Nephron (organoid): Measurements from ENCODE around the gene RREB1.

Experiments used
- H3K27ac Mint-ChIP-seq, 3 experiments: 2 replicates each; pipeline ENCODE4 v1.8.0; 2020; ENCODE audit warnings: mixed read lengths in 3 of 3, mild to moderate bottlenecking in 2 of 3, moderate library complexity in 1 of 3
- H3K27me3 Mint-ChIP-seq: 2 replicates; pipeline ENCODE4 v1.8.0; 2021; ENCODE audit warnings: low read depth, mild to moderate bottlenecking, moderate library complexity, mixed read lengths
- H3K36me3 Mint-ChIP-seq: 2 replicates; pipeline ENCODE4 v1.8.0; 2020; ENCODE audit warnings: low read depth, mixed read lengths
- H3K4me1 Mint-ChIP-seq: 2 replicates; pipeline ENCODE4 v1.8.0; 2020; ENCODE audit warnings: mixed read lengths
- H3K4me3 Mint-ChIP-seq, 3 experiments: 2 replicates each; pipeline ENCODE4 v1.8.0; 2020; ENCODE audit warnings: mild to moderate bottlenecking in 3 of 3, mixed read lengths in 3 of 3, moderate library complexity in 2 of 3
- H3K9me3 Mint-ChIP-seq: 2 replicates; pipeline ENCODE4 v1.8.0; 2020; ENCODE audit warnings: mixed read lengths
- TF ChIP-seq, protein P1 (sequence below), 3 experiments: fragments of 200-600 bp; sonication (generic); IDR thresholded peaks; one replicate each; pipeline ENCODE4 v1.5.0; 2021; ENCODE audit warnings: antibody characterized with exemption in 3 of 3; ENCODE audit not compliant: unreplicated experiment in 3 of 3

RREB1 gene

GRCh38 chr6:7145585-7145884 is 37.8 kb downstream of the RREB1 start:
- H3K27me3 Mint-ChIP-seq, result no peaks in the 10 kb centered on the region
- H3K9me3 Mint-ChIP-seq, result no peaks in the 10 kb centered on the region
- no peak overlapping the region for H3K4me3 Mint-ChIP-seq
- TF ChIP-seq, protein P1, sequence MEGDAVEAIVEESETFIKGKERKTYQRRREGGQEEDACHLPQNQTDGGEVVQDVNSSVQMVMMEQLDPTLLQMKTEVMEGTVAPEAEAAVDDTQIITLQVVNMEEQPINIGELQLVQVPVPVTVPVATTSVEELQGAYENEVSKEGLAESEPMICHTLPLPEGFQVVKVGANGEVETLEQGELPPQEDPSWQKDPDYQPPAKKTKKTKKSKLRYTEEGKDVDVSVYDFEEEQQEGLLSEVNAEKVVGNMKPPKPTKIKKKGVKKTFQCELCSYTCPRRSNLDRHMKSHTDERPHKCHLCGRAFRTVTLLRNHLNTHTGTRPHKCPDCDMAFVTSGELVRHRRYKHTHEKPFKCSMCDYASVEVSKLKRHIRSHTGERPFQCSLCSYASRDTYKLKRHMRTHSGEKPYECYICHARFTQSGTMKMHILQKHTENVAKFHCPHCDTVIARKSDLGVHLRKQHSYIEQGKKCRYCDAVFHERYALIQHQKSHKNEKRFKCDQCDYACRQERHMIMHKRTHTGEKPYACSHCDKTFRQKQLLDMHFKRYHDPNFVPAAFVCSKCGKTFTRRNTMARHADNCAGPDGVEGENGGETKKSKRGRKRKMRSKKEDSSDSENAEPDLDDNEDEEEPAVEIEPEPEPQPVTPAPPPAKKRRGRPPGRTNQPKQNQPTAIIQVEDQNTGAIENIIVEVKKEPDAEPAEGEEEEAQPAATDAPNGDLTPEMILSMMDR (IDR thresholded peaks at IDR 0.05; ENCODE audit: unreplicated experiment in 3 of 3), result no peak
- H3K36me3 Mint-ChIP-seq, result no peaks in the 10 kb centered on the region
- peaks cover 69% of the 10 kb centered on the region for H3K4me1 Mint-ChIP-seq
- H3K27ac Mint-ChIP-seq, result peak overlapping the region; percentile 84 to 93 (median 90)

- TF ChIP-seq, protein P1 (IDR thresholded peaks at IDR 0.05; ENCODE audit: unreplicated experiment in 3 of 3), result no peak
- H3K4me3 Mint-ChIP-seq, result peak overlapping the region in 2 of 3 experiments; percentile 18 to 33
- no peaks in the 10 kb centered on the region for H3K27me3 Mint-ChIP-seq
- H3K36me3 Mint-ChIP-seq, result no peaks in the 10 kb centered on the region
- no peaks in the 10 kb centered on the region for H3K9me3 Mint-ChIP-seq
- peak overlapping the region; percentile 84 to 93 (median 90) for H3K27ac Mint-ChIP-seq
- peaks cover 71% of the 10 kb centered on the region for H3K4me1 Mint-ChIP-seq
These were observed 38.4 kb downstream of the RREB1 start for GRCh38 chr6:7145885-7146828.

- Mint-ChIP-seq H3K27me3 (no peaks in the 10 kb centered on the region), H3K9me3 (no peaks in the 10 kb centered on the region), H3K4me1 (peaks cover 75% of the 10 kb centered on the region), H3K4me3 (peak overlapping the region in 2 of 3 experiments; percentile 5 to 44), H3K36me3 (no peaks in the 10 kb centered on the region), H3K27ac (peak overlapping the region; percentile 84 to 93 (median 90))
- TF ChIP-seq, protein P1 (IDR thresholded peaks at IDR 0.05; ENCODE audit: unreplicated experiment in 3 of 3), result no peak
These were observed 39.4 kb downstream of the RREB1 start for GRCh38 chr6:7147051-7147671.

DNA sequence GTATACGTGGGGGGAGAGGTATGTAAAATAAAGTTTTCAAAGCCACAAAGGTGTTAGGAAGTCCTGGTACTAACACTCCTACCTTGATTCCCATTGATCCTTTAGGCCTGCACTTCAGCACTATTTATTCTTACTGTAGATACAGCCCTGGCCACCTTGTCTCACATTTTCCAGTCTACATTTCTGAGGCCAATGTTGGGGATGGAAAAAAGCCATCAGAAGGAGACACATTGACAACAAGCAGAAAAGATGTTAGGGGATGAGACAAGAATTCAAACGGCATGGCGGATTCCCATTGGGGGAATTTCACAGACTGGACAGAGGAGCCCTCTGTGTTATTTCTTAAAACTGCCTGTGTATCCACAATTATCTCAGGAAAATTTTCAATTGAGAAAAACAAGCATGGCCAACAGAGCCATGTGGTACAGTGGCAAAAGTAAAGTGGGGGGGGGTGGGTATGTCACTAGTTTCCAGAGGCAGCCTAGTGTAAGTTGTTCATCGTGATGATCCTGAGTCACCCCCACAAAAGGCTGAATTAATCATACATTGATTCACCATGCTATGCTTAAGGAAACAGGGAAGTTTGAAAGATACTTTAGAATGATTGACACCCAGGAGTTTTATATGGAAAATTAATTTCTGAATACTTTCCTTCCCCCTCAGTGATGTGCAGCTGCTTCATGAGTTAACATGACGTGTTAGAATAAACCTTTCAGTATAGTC is 40.5 kb downstream of the RREB1 start:
- H3K9me3 Mint-ChIP-seq, result no peaks in the 10 kb centered on the region
- TF ChIP-seq, protein P1 (IDR thresholded peaks at IDR 0.05; ENCODE audit: unreplicated experiment in 3 of 3), result no peak
- H3K36me3 Mint-ChIP-seq, result no peaks in the 10 kb centered on the region
- peak overlapping the region; percentile 84 to 93 (median 90) for H3K27ac Mint-ChIP-seq
- H3K4me1 Mint-ChIP-seq, result peaks cover 77% of the 10 kb centered on the region
- no peak overlapping the region for H3K4me3 Mint-ChIP-seq
- H3K27me3 Mint-ChIP-seq, result no peaks in the 10 kb centered on the region

DNA sequence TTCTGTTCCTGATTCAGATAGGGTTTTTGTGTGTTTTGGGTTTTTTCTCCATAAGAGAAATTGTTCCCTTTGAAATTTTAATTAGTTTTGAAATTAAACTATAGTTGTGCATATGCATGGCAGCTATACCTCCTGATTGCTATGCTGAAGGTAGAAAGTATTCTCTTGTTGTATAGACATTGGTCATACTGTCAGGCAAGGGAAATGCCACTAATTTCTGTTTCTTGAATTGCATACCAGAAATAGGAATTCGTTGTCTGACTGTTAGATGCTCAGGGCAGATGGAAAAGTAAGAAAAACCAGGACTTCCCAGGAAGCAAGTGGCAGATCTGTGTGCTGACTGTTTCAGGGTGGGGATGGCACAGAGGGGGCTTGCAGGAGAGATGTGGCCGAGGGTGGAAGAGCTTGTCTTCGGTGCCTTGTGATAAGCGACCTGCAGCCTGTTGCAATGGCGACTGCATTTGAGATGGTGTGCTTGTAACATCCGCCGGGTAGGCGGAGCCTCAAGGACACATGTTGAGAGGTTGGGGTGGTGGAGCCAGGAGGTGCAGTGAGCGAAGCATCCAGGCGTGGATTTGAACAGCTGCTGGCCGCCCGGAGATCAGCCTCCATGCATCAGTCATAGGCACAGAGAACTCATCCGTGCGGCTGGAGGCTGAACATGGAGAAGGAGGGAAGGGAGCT is 42.8 kb downstream of the RREB1 start:
- no peak overlapping the region for H3K4me3 Mint-ChIP-seq
- TF ChIP-seq, protein P1 (IDR thresholded peaks at IDR 0.05; ENCODE audit: unreplicated experiment in 3 of 3), result no peak
- peaks cover 75% of the 10 kb centered on the region for H3K4me1 Mint-ChIP-seq
- no peaks in the 10 kb centered on the region for H3K27me3 Mint-ChIP-seq
- H3K27ac Mint-ChIP-seq, result peak overlapping the region; percentile 46 to 83 (median 67)
- no peaks in the 10 kb centered on the region for H3K9me3 Mint-ChIP-seq
- H3K36me3 Mint-ChIP-seq, result no peaks in the 10 kb centered on the region
